ENCODE results near the gene CDKN2B.

The CDKN2B gene

DNA sequence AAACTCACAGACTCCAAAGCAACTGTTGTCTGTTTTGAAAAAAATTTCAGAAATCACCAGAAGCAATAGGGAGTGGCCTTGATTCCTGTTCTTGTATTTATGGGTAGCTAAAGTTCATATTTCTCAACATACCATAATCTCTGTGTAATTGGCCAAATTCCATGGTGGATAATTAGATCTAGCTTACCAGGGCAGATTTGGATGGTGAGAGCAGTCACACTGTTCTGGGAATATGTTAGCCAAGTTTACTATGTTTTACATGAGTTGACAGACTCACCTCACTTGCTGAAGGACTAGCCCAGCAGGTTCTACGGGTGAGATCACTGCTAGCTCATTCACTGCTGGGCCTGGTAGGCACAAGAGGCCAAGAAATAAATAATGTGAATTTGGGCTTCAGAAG is 32.7 kb upstream of the CDKN2B start:
- TF ChIP-seq ZNF274 (IDR thresholded peaks at IDR 0.05; ENCODE audit: low read depth, low read length), result no peak
- no peak overlapping the region for H3K4me3 ChIP-seq (ENCODE audit: low read length)

DNA sequence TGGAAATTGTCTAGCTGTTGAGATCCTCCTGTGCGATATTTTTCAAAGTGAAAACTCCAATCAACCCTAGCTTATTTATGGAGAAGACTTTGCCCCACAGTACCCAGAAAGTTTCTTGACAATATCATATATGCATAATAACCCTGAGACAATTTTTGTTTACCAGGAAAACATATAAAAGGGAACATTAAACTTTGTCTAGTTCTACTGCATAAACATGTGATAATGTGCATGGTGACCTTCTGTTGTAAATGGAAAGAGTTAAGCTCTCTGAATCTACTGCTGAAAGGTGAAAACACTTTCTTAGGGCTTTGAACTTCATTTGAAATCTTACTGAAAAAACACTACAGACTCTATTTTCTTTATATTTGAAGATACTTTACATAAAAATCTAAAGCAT is 32.2 kb upstream of the CDKN2B start:
- H3K4me3 ChIP-seq (ENCODE audit: low read length), result no peak overlapping the region
- TF ChIP-seq ZNF274 (IDR thresholded peaks at IDR 0.05; ENCODE audit: low read depth, low read length), result no peak

DNA sequence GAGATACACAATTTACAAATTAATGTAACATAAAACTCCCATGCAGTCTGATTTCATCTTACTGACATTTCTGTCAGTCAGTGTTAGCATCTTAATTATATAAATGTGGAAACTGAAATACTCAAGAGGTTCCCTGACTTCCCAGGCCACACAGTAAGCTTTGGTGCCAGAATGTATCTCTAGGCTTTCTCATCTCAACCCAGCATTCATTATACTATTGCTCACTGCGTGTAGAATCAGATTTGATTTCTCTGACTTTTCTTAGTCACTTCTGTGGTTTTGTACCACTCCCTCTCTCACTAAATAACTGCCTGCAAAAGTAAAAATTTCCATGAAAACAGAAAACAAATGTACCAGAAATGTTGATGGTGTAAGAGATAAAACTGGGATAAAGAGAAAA is 31.7 kb upstream of the CDKN2B start:
- TF ChIP-seq ZNF274 (IDR thresholded peaks at IDR 0.05; ENCODE audit: low read depth, low read length), result no peak
- H3K4me3 ChIP-seq (ENCODE audit: low read length), result no peak overlapping the region

DNA sequence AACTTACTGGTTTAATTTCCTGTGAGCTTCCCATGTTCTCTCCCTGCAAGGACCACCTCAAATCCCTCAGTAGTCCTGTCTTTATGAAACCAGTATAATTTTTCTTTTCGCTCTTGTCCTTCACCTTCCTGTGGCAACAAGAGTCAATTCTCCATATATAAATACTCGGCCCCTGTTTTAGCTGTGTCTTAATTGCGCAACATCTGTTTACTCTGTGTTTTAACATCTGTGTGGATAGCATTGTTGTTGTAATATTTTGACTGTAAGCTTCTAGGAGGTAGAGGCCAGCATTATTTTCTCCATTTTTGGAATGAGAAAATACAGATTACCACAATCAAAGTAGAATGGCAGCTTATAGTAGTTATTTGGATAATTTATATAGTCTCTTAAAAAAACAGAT is 30.2 kb upstream of the CDKN2B start:
- H3K4me3 ChIP-seq (ENCODE audit: low read length), result no peak overlapping the region
- no peak for TF ChIP-seq ZNF274 (IDR thresholded peaks at IDR 0.05; ENCODE audit: low read depth, low read length)

DNA sequence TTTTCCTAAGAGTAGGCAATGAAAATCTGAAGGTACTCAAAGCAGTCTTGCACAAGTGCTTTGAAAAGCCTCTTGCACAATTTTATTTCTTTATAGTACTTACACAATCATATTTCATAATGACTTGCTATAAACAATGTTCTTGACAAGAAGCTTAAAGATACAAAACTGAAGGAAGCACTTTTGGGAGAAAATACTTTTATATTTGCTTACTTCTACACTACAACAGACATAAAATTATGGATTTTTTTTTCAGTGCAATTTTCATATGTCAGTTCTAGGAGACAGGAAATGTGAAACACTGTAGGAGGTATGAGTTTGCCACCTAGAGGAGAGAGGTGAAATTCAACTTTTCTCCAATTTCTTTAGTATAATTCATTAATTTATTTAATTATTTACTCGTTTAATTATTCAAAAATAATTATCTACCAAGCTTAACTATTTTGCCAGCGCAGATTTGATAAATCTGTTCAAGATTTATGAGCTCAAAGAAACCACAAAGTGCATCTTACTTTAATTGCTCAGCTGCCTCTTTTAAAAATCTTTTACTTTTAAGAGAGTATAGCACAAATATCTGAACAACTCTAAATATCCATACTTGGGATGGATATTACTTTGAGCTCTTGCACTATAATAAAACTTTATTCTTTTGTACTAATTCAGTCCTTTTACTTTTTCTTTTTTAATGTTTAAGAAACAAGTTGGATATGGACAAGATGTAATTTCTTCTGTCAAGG is 29.0 kb upstream of the CDKN2B start:
- H3K4me3 ChIP-seq (ENCODE audit: low read length), result no peak overlapping the region
- TF ChIP-seq ZNF274 (IDR thresholded peaks at IDR 0.05; ENCODE audit: low read depth, low read length), result no peak

DNA sequence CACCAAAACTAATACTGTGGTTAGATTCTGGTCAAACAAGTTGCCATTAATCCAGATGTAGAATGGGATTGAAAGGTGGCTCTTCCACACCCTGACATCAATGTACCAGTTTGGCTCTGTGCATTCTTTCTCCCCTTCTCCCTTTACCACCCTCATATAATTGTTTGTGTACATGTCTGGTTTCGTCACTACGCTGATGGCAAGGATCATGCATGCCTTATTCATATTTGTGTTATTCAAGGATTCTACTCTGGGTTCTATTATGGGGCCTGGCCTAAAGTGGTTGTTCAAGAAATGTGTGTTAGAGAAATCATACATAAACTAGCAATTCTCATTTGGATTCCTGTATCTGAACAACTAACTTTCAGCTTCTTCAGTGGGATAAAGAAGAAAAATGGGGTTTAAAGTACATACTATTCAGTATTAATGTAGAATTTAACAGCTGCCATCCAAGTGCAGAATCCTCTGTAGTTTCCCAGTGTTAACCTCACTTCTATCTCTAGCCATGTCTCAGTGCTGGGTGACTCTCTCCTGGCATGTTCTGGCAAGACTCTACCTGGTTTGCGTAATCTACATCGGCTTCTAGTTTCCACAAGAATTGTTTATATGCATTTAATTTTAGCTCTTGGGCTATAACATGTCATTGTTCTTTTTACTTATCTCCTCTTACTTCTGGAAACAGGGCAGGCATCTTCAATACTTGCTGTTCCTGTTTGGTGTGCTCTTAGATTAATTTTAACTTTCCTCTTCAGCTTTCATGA is 27.9 kb upstream of the CDKN2B start:
- H3K4me3 ChIP-seq (ENCODE audit: low read length), result no peak overlapping the region
- no peak for TF ChIP-seq ZNF274 (IDR thresholded peaks at IDR 0.05; ENCODE audit: low read depth, low read length)

DNA sequence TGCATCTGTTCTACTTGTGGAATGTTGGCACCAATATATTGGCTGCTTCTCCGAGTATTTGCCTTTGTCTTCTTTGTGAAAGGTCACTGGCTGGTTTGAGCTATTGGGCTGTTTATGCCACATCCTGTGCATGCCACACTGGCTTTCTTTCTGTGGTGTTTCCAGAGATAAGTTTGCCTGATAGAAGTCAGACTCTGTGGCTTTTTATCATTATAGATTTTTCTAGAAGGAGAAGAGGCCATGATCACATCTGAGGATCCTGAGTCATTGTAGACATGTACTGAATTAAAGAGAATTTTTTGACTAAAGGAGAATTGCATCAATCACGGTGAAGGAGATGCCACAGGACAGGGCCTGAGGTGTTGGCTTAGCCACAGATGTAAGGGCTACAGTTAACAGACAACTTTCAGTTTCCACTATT is 26.5 kb upstream of the CDKN2B start:
- no peak for TF ChIP-seq ZNF274 (IDR thresholded peaks at IDR 0.05; ENCODE audit: low read depth, low read length)
- H3K4me3 ChIP-seq (ENCODE audit: low read length), result no peak overlapping the region

DNA sequence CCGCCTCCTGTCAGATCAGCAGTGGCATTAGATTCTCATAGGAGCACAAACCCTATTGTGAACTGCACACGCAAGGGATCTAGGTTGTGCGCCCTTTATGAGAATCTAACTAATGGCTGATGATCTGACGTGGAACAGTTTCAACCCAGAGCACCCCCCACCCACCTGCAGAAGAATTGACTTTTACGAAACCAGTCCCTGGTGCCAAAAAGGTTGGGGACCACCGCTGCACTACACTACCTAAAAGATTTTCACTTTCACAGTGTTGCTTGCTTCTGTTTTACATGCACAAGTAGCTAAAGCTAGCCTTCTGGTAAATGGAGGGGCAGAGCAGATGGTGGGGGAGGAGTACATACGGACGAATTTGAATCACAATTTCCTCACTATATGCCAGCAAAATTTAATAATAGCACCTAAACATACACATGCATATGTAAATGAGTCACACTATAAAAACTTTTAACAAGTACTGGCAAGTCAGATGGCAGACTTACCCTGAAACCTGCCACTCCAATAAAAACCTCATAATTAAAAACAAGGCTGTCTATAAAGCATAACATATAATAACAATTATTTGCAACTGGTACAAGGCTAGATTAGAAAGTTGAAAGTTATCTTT is 24.0 kb upstream of the CDKN2B start:
- TF ChIP-seq ZNF274 (IDR thresholded peaks at IDR 0.05; ENCODE audit: low read depth, low read length), result no peak
- no peak overlapping the region for H3K4me3 ChIP-seq (ENCODE audit: low read length)

DNA sequence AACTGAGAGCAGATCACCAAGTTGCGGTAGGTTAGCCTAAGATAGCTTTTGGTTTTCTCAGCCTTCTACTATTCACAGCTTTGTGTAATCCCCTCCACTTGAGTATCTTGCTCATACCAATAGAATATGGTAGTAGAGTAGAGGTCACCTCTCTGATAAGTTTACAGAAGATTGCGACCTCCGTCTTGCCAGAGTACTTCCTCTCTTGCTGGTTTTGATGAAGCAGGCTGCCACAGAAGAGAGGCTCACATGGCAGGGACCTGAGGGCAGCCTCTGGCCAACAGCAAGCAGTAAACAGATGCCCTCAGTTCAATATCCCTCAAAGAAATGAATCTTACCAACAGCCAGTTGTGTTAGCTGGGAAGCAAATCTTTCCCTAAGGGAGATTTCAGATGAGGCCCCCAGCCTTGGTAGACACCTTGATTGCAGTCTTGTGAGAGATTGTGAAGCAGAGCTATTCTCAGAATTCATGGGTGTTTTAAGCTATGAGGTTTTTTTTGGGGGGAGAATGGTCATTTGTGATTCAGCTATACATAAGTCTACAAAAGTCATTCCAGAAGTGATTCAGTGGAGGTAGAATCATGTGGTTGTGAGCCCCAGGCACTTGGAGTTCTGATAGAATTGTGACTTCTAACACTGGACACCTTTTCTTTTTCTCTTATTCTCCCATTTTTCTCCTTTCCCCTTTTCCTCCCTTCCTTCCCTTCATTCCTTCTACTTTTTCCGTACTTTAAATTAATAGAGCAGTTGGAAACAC is 22.7 kb upstream of the CDKN2B start:
- no peak for TF ChIP-seq ZNF274 (IDR thresholded peaks at IDR 0.05; ENCODE audit: low read depth, low read length)
- H3K4me3 ChIP-seq (ENCODE audit: low read length), result no peak overlapping the region

DNA sequence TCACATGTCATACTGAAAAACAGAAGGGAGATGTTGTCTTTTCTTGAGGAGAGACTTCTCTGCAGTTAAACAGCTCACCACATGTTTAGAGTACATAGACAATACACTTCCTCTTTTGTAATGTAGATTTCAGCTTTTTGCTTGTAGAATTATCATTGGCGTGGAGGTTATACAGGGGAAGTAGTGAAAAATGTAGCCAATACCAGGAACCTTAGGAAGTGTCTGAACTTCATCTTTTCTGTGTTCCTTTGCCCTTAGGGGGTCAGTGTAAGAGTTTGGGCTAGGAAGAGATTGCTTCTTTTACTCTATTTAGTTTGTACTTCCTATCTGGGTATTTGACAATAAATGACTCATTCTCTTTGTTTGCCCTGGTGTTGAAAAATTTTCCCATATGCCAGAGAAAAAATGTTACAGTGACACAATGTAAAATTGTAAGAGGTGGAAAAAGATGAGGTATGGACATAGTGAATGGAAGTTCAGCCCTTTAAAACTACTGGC is 21.0 kb upstream of the CDKN2B start:
- no peak overlapping the region for H3K4me3 ChIP-seq (ENCODE audit: low read length)
- no peak for TF ChIP-seq ZNF274 (IDR thresholded peaks at IDR 0.05; ENCODE audit: low read depth, low read length)

DNA sequence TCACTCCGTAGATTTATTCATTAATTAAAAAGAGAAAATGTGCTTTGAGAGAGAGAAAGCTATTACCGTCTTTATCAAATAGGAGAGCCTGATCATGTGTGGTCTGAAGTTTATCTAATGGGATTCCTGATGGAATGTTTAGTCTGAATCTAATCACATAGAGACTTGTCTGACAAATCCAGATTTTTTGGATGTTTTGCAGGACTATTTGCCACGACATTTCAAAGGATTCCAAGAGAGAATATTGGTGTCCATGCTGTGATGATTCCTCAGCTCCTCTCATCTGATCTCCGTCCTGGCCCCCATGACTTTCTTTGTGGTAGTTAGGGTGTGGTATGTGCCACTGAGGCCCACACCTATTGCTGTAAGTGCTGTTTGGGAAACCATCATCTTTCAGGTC is 20.1 kb upstream of the CDKN2B start:
- no peak overlapping the region for H3K4me3 ChIP-seq (ENCODE audit: low read length)
- TF ChIP-seq ZNF274 (IDR thresholded peaks at IDR 0.05; ENCODE audit: low read depth, low read length), result no peak

DNA sequence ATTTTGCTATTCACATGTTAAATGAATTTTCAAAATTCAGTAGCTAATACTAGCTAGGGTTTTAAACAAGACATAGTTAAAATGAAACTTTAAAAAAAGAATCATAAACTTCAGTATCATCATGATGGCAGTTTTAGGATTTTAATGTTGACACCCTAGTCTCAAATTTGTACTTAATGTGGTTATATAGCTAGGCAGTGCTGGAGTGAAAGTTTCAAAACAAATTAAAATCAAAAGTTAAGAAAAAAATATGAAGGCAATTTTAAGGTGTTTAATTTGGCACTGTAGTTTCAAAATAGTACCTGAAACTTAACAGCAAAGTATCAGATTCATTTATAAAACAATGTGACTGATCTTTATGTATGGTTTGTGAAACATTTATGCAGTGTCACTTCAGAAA is 19.3 kb upstream of the CDKN2B start:
- H3K4me3 ChIP-seq (ENCODE audit: low read length), result no peak overlapping the region
- TF ChIP-seq ZNF274 (IDR thresholded peaks at IDR 0.05; ENCODE audit: low read depth, low read length), result no peak

DNA sequence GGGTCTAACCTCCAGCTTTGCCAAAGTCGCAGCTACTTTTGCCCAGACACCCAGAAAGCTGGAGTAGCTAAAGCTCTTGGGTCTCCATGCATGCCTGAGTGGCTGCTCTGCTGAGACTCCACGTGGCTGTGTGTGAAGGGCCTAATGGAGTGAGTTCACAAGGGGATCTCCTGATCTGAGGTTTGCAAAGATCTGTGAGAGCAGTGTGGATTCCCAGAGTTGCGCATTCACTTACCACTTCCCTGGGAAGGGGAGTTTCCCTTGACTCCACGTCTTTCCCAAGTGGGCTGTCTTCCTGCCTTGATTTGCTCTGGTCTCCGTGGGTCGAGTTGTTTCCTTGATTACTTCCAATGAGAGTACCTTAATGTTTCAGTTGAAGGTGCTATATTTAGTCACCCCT is 17.6 kb upstream of the CDKN2B start:
- TF ChIP-seq ZNF274 (IDR thresholded peaks at IDR 0.05; ENCODE audit: low read depth, low read length), result no peak

DNA sequence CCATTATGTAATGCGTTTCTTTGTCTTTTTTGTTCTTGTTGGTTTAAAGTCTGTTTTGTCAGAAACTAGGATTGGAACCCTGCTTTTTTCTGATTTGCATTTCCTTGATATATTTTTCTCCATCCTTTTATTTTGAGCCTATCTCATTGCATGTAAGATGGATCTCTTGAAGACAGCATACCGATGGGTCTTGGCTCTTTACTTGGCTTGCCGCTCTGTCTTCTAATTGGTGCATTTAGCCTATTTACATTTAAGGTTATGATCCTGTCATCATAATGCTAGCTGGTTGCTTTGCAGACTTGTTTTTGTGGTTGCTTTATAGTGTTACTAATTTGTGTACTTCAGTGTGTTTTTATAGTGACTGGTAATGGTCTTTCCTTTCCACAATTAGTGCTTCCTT is 13.3 kb upstream of the CDKN2B start:
- no peak for TF ChIP-seq ZNF274 (IDR thresholded peaks at IDR 0.05; ENCODE audit: low read depth, low read length)
- H3K4me3 ChIP-seq (ENCODE audit: low read length), result no peak overlapping the region

More for the DNA sequence above, 17.6 kb upstream of the CDKN2B start:
- H3K4me3 ChIP-seq (ENCODE audit: low read length), result no peak overlapping the region

Data from GM08714 (cell line).